Activated T-cell treated with anti-CD3 and anti-CD28 coated beads, Interleukin-2, amount 50 U/mL, for 4 hours (primary cell): ENCODE results near the gene RYR3. TPM values are rescaled to one million over a fixed set of nuclear protein-coding genes. Genes with fewer than 3 reads are reported as not detected.

Experiments used
- ATAC-seq, 2 donors: fragments of 200-7000 bp; cut with Tn5 transposase; one replicate each; pipeline ENCODE4 v1.10.0; 2021
- DNase-seq: peaks from one replicate; pipeline ENCODE4 v3.0.0-alpha.2; 2020
- H3K27me3 Mint-ChIP-seq: one replicate; pipeline ENCODE4 v1.8.0; 2021; ENCODE audit warnings: low read depth, mixed read lengths
- H3K36me3 Mint-ChIP-seq: one replicate; pipeline ENCODE4 v1.8.0; 2022; ENCODE audit warnings: mixed read lengths; ENCODE audit not compliant: insufficient read depth
- H3K4me1 Mint-ChIP-seq: one replicate; pipeline ENCODE4 v1.8.0; 2021; ENCODE audit warnings: low read depth, mixed read lengths
- H3K4me3 Mint-ChIP-seq: one replicate; pipeline ENCODE4 v1.8.0; 2021; ENCODE audit warnings: mild to moderate bottlenecking, moderate library complexity, mixed read lengths
- H3K9me3 Mint-ChIP-seq: one replicate; pipeline ENCODE4 v1.8.0; 2021; ENCODE audit warnings: mixed read lengths
- total RNA-seq, 3 donors: library from RNA; stranded (reverse); gene quantifications; one replicate each; pipeline ENCODE4 v1.2.1, GENCODE V29; 2021

The RYR3 gene
- total RNA-seq, 3 donors from 2014 or later = not detected

DNA sequence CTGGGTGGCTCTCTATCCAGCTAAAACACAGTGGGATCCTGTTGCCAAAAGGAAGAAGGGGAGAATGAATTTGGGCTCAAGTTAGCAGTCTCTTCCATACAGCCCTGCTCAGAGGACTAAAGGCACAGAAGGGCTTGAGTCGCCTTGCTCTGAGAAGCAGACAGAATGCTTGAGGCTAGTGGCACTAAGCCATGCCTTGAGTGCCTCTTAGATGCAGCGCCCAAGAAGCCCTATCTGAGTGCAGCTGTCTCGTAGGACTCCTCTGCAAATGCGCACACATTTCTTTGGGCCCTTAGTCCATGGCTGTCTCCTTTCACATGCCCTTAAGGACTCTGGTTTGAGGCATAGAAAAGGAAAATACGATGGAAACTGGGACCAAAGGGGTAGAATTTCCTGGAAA lies 446.2 kb downstream of the RYR3 start:
- no peaks in the 10 kb centered on the region for H3K4me1 Mint-ChIP-seq
- H3K9me3 Mint-ChIP-seq = no peaks in the 10 kb centered on the region
- peaks cover 38% of the 10 kb centered on the region for H3K27me3 Mint-ChIP-seq
- H3K36me3 Mint-ChIP-seq = no peaks in the 10 kb centered on the region
- H3K4me3 Mint-ChIP-seq = no peak overlapping the region
- DNase-seq (no peak), ATAC-seq (no peak)

DNA sequence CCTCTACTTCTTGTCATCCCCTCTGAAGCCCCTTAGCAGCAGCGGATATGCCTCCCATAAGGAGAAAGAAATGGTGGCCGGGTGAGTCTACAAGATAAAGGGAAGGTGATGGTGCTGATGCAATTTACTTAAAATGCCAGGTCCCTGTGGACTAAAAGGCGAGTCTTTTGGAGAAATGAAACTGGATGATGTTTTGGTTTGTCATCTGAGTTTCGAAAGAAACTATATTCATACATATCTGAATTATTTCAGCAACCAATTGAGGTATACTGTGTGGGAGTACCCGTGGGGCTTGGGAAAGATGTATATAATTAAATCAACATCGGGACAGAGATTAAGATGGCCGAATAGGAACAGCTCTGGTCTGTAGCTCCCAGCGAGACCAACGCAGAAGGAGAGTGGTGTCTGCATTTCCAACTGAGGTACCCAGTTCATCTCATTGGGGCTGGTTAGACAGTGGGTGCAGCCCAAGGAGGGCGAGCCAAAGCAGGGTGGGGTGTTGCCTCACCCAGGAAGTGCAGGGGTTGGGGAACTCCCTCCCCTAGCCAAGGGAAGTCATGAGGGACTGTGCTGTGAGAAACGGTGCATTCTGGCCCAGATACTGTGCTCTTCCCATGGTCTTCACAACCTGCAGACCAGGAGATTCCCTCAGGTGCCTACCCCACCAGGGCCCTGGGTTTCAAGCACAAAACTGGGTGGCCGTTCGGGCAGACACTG lies 446.9 kb downstream of the RYR3 start:
- Mint-ChIP-seq H3K4me1 (no peaks in the 10 kb centered on the region), H3K27me3 (peaks cover 40% of the 10 kb centered on the region)

DNA sequence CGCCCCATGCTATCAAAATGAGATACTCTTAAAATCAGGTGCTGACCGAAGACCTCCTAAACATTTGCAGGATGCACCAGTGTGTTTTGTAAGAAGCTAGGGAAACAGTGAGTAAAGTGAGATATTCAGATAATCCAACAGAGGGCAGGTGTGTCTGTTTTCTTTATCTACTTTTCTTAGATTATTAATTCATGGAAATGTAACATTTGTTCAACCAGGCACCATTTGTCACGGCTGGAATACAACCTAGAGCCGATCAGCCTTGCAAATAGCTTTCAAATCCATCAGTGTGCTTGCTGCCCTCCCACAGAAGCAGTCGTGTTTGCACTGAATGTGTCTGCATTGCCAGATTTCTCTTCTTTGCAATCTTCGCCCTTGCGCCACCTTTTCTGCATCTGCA lies 455.6 kb downstream of the RYR3 start:
- Mint-ChIP-seq H3K4me3 (no peak overlapping the region), H3K27me3 (peaks cover 9% of the 10 kb centered on the region), H3K9me3 (no peaks in the 10 kb centered on the region), H3K4me1 (no peaks in the 10 kb centered on the region), H3K36me3 (no peaks in the 10 kb centered on the region)
- DNase-seq = no peak
- no peak for ATAC-seq

More for the DNA sequence above, 446.9 kb downstream of the RYR3 start:
- H3K36me3 Mint-ChIP-seq = no peaks in the 10 kb centered on the region
- no peak for ATAC-seq
- H3K9me3 Mint-ChIP-seq = no peaks in the 10 kb centered on the region
- no peak for DNase-seq
- H3K4me3 Mint-ChIP-seq = no peak overlapping the region

DNA sequence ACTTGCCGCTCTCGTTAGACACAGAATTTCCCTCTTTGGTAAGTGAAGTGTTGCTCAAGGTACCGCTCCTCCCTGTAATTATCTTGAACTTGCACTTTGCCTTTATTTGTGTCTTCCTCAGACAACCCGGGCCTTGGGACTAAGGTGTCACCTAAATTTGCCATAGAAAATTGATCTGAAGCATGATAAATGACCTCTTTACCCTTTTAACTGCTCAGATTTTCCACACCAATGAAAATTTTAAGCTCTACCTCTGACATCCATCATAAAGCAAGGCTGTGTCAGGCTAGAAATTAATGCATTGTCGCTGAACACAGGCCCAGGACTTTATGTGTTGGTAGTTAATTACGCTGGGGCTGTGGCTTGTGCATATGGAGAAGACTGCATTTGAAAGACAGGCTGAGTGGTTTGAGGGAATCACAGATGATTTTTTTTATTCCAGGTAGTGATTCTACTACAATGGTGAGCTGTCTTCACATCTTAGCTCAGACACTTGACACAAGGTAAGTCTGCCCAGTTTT lies 458.0 kb downstream of the RYR3 start:
- DNase-seq (no peak), ATAC-seq (no peak)
- Mint-ChIP-seq H3K36me3 (no peaks in the 10 kb centered on the region), H3K4me3 (no peak overlapping the region), H3K27me3 (no peaks in the 10 kb centered on the region), H3K9me3 (no peaks in the 10 kb centered on the region), H3K4me1 (no peaks in the 10 kb centered on the region)

DNA sequence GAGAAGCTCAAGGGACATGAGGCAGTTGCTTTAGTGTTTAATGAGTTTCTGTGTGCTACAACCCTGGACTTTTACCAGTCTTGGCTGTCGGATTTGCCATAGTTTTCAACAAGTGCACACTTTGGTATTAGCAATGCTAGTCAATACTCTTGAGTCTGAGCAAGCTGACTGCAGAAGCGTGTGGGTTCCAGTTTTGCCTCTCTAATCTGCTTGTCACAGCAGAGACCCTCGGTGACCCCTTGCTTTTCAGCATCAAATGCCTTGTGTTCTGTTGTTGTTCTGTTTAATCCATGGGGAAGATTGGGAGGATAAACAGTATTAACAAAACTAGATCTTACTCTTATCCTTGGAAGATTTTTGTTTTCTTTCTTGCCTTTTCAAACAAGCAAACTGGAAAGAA lies 463.2 kb downstream of the RYR3 start:
- H3K9me3 Mint-ChIP-seq = no peaks in the 10 kb centered on the region
- DNase-seq = no peak
- H3K36me3 Mint-ChIP-seq = no peaks in the 10 kb centered on the region
- peaks cover 6% of the 10 kb centered on the region for H3K27me3 Mint-ChIP-seq
- no peak for ATAC-seq
- H3K4me1 Mint-ChIP-seq = no peaks in the 10 kb centered on the region
- no peak overlapping the region for H3K4me3 Mint-ChIP-seq

DNA sequence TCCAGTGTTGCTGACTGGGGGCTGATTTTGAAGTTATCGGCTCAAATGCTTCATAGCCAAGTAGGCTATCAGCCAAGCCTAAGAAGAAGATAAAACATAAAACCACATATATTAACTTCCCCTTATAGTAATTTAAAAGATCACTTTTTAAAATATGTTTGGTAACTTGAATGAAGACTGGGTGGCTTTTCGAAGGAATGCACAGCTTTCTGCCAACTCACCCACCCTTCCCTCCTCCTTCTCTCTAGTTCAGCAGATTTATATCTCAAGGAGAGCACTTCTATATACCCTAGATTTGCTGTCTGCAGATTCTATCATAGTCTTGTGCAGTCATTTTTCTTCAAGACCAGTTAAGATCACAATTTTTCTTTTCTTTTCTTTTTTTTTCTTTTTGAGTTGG lies 468.1 kb downstream of the RYR3 start:
- ATAC-seq (no peak), DNase-seq (no peak)
- Mint-ChIP-seq H3K27me3 (peaks cover 6% of the 10 kb centered on the region), H3K9me3 (no peaks in the 10 kb centered on the region), H3K36me3 (no peaks in the 10 kb centered on the region), H3K4me3 (no peak overlapping the region), H3K4me1 (no peaks in the 10 kb centered on the region)

DNA sequence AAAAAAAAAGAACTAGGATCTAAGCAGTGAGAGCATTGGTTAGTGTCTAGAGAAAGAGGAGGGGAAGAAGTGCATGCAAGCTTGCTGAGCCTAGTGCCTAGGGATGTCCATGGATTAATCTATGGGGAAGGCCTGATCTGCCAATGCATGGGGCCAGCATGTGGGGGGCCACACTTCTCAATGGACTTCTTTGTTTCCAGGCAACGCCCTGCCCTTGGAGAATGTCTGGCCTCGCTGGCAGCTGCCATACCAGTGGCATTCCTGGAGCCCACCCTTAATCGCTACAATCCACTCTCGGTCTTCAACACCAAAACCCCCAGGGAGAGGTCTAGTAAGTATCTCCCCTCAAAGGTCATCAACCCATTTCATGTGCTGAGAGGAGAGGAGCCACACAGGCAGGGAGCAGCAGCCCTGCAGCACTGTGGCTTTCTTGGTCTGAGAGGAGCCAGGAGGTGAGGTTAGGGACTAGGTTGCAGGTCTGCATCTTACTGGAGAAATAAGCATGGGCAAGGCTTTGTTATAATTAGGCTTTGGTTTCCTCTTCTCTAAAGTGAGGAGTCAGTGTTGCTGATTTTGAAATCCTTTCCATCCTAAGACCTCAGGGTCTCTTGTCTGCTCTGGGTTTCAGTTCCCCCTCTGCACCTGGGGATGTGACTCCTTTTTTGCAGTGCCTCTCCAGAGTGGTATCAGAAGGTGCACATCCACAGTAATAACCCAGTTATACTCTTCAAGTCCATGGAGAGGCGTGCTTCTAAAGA lies 469.4 kb downstream of the RYR3 start:
- H3K9me3 Mint-ChIP-seq = no peaks in the 10 kb centered on the region
- no peaks in the 10 kb centered on the region for H3K36me3 Mint-ChIP-seq
- H3K27me3 Mint-ChIP-seq = peaks cover 4% of the 10 kb centered on the region
- no peak overlapping the region for H3K4me3 Mint-ChIP-seq
- H3K4me1 Mint-ChIP-seq = no peaks in the 10 kb centered on the region
- ATAC-seq (no peak), DNase-seq (no peak)

DNA sequence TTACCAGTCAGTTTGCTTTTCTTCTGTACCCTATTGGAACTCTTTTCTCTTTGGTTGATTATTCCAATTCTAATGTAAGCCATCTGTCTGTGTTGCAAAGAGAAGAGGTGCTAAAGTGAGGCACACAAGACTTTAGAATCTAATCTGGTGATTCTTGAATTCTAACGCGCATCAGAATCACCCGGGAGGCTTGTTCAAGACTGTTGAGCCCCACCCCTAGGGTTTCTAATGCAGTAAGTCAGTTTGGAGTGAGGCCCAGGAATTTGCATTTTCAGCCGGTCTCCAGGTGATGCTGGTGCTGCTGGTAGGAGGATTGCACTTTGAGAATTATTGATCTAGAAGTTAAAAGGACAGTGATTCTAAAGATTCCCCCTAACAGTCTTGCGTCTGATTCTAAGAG lies 472.2 kb downstream of the RYR3 start:
- ATAC-seq = no peak
- H3K27me3 Mint-ChIP-seq = peaks cover 4% of the 10 kb centered on the region
- no peak overlapping the region for H3K4me3 Mint-ChIP-seq

DNA sequence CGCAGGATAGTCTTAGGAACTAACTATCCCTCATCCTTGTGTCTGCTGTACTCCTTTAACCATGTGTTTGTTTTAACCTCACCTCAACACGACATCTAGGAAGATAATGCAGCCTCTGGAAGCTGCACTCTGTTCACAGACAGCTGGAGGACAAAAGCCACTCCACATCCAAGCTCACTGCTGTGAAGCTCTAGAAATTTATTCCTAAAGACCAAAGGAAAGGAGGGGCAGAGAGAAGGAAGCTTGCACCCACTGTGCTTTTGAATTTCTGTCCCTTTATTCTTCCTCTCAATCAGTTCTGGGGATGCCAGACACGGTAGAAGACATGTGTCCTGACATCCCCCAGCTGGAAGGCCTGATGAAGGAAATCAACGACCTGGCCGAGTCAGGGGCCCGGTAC lies 474.6 kb downstream of the RYR3 start:
- Mint-ChIP-seq H3K4me3 (no peak overlapping the region), H3K27me3 (peaks cover 4% of the 10 kb centered on the region), H3K36me3 (no peaks in the 10 kb centered on the region), H3K4me1 (no peaks in the 10 kb centered on the region), H3K9me3 (no peaks in the 10 kb centered on the region)
- ATAC-seq (no peak), DNase-seq (no peak)

More for the DNA sequence above, 472.2 kb downstream of the RYR3 start:
- DNase-seq = no peak
- Mint-ChIP-seq H3K4me1 (no peaks in the 10 kb centered on the region), H3K9me3 (no peaks in the 10 kb centered on the region), H3K36me3 (no peaks in the 10 kb centered on the region)

DNA sequence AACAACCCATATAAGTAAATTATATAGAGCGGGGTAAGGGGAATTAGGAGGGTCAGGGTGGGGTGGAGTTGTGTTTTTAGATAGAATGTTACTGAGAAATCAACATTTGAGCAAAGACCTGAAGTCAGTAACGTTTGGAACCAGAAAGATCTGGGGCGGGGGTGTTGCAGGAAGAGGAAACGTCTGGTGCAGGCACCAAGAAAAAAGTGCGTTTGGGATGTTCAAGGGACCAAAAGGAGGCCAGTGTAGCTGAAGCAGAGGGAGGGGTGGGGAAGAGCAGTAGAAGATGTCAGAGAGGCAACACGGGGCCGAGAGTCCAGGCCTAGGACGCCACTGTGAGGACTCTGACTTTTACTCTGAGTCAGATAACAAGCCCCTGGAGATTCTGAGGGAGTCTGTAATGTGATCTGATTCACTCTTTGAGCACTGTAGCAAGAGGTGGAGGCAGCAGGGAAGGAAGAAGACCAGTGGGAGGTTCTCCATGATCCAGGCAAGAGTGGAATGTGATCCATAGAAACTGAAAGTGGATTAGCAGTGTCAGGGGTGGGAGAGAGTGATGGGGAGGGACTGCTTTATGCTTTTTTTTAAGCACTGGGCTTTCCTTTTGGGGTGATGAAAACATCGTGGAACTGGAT lies 478.3 kb downstream of the RYR3 start:
- no peaks in the 10 kb centered on the region for H3K9me3 Mint-ChIP-seq
- no peaks in the 10 kb centered on the region for H3K36me3 Mint-ChIP-seq
- H3K4me3 Mint-ChIP-seq = no peak overlapping the region
- peaks cover 4% of the 10 kb centered on the region for H3K27me3 Mint-ChIP-seq
- DNase-seq = no peak
- no peak for ATAC-seq
- H3K4me1 Mint-ChIP-seq = no peaks in the 10 kb centered on the region

GRCh38 chr15:33794453-33794852 lies 483.7 kb downstream of the RYR3 start:
- no peaks in the 10 kb centered on the region for H3K36me3 Mint-ChIP-seq
- no peaks in the 10 kb centered on the region for H3K4me1 Mint-ChIP-seq
- H3K4me3 Mint-ChIP-seq = no peak overlapping the region
- peaks cover 2% of the 10 kb centered on the region for H3K27me3 Mint-ChIP-seq
- H3K9me3 Mint-ChIP-seq = no peaks in the 10 kb centered on the region
- no peak for DNase-seq
- ATAC-seq = no peak

DNA sequence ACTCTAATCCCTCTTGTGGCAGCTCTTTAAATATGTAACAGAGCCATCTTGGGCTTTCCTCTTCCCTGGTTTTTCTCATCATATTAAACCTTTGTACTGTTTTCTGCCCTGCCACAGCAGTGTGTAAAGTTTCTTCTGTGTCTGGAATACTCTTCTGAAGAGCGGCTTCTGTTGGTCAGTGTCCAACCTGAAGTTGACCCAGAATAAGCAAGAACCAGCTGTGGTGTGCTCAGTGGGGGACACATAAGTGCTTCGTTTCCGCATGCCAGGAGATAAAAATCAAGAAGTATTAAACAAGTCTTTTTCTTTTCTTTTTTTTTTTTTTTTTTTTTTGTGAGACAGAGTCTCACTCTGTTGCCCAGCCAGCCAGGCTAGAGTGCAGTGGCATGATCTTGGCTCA lies 484.3 kb downstream of the RYR3 start:
- DNase-seq = no peak
- H3K27me3 Mint-ChIP-seq = peaks cover 2% of the 10 kb centered on the region
- H3K4me3 Mint-ChIP-seq = no peak overlapping the region
- H3K4me1 Mint-ChIP-seq = no peaks in the 10 kb centered on the region
- no peaks in the 10 kb centered on the region for H3K9me3 Mint-ChIP-seq
- H3K36me3 Mint-ChIP-seq = no peaks in the 10 kb centered on the region
- ATAC-seq = no peak

DNA sequence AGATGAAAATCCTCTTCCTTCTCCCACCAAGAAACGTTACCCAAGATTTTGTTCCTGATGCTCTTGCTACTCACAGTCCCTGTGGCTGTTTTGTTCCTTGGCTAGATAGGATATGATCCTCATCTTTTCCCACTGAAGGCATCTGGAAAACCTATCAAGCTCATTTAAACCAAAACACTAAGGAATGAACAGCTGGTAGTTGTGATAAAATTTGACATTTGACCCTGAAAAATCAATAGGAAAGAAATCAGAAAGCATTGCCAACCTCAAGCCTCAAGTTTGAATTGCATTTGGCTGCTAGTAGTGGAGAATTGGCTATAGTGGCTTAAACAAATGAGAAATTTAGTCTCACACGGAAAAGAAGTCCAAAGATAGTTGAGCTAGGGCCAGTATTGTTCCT lies 486.9 kb downstream of the RYR3 start:
- no peaks in the 10 kb centered on the region for H3K4me1 Mint-ChIP-seq
- H3K36me3 Mint-ChIP-seq = no peaks in the 10 kb centered on the region
- no peak overlapping the region for H3K4me3 Mint-ChIP-seq
- no peaks in the 10 kb centered on the region for H3K9me3 Mint-ChIP-seq
- DNase-seq (no peak), ATAC-seq (no peak)
- peaks cover 2% of the 10 kb centered on the region for H3K27me3 Mint-ChIP-seq

DNA sequence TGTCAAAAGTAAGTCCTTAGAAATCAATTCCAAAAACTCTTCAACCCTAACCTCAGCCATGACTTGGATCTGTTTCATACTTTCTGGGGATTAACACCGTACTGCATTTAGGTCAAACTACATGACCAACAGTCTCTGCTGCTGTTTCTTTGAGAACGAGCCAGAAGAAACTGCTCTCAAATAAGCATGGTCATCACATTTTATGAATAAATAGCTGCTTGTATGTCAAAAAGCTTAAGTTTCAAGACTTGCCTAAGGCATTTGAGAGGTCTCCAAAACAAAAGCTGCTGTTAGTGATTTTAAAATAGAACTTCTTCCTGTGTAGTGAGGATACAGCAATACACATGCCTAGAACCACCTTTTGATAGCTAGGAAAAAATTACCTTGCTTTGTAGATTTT lies 491.2 kb downstream of the RYR3 start:
- H3K4me3 Mint-ChIP-seq = no peak overlapping the region
- peaks cover 3% of the 10 kb centered on the region for H3K27me3 Mint-ChIP-seq
- H3K4me1 Mint-ChIP-seq = no peaks in the 10 kb centered on the region
- ATAC-seq (no peak), DNase-seq (no peak)
- no peaks in the 10 kb centered on the region for H3K36me3 Mint-ChIP-seq
- no peaks in the 10 kb centered on the region for H3K9me3 Mint-ChIP-seq

DNA sequence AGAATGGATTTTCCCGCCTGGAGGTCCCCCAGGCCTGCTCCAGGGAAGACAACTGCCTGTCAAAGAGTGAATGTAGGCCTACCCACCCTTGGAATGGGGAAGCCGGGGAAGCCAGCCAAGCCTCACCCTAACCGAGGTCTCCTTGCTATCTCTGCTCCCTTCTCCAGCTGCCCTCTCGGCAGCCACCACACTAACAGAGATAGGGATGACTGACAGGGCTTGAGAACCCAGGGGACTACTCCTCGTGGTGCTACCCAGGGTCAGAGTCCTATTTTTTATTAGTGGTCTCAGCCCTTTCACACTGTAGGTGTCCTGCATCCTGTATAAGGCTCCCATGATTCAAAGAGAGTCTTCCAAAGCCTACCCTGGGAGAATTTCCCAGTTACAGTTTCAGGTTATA lies 496.9 kb downstream of the RYR3 start:
- Mint-ChIP-seq H3K4me3 (no peak overlapping the region), H3K9me3 (no peaks in the 10 kb centered on the region), H3K4me1 (no peaks in the 10 kb centered on the region), H3K27me3 (peaks cover 10% of the 10 kb centered on the region), H3K36me3 (no peaks in the 10 kb centered on the region)
- DNase-seq (no peak), ATAC-seq (no peak)
